ENCODE results near the gene HOXB9. TPM values are rescaled to one million over a fixed set of nuclear protein-coding genes. Genes with fewer than 3 reads are reported as not detected.

Gene HOXB9
- total and polyA plus RNA-seq, 9 of the 15 experiments (the other 6 are each of a cell fraction or from before 2014, with no cell fraction given): 3.1 to 196 (median 77.6) TPM

DNA sequence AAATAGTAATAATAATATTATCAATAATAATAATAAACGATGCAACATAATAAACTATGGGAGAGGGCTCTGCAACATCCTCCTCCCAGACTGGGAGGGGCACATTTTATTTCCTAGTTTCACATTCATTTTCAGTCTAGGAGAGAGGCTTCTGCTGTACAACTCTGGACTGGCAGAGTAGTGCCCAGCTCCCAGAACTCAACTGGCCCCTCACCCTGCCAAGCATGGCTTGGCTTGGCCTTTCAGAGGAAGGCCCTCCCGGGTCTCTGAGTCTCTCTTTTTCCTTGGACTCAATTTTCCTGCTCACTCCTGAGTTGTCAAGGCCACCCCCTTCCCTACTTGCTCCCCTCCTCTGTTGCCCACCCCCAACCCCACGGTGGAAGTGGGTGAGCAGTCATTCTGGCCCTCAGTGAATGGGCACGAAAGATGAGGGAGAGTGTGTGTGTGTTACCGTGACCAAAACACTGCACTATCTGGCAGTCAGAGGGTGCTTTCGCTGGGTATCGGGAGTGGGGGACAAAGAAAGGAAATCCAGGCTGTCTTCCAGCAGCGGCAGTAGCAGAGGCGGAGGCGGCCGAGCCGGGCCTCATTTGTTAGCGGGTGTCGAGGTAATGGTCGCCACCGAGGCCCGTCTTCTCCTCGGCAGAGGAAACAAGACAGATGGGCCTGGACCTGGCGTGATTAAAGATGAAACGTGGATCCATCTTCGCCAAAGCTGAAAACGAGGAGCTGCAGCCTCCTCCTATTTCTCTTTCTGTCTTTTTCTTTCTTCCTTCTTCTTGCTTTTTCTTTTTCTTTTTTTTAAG, 50.3 kb downstream of the HOXB9 start (continued):
- TF ChIP-seq, protein P1, sequence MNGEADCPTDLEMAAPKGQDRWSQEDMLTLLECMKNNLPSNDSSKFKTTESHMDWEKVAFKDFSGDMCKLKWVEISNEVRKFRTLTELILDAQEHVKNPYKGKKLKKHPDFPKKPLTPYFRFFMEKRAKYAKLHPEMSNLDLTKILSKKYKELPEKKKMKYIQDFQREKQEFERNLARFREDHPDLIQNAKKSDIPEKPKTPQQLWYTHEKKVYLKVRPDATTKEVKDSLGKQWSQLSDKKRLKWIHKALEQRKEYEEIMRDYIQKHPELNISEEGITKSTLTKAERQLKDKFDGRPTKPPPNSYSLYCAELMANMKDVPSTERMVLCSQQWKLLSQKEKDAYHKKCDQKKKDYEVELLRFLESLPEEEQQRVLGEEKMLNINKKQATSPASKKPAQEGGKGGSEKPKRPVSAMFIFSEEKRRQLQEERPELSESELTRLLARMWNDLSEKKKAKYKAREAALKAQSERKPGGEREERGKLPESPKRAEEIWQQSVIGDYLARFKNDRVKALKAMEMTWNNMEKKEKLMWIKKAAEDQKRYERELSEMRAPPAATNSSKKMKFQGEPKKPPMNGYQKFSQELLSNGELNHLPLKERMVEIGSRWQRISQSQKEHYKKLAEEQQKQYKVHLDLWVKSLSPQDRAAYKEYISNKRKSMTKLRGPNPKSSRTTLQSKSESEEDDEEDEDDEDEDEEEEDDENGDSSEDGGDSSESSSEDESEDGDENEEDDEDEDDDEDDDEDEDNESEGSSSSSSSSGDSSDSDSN (IDR thresholded peaks at IDR 0.05; ENCODE audit: borderline replicate concordance in 1 of 2, low read depth in 2 of 2, low read length in 2 of 2): 0 out of 4 replicates have a peak, but pooled peaks of 1 of the 2 experiments have one; percentile 68

DNA sequence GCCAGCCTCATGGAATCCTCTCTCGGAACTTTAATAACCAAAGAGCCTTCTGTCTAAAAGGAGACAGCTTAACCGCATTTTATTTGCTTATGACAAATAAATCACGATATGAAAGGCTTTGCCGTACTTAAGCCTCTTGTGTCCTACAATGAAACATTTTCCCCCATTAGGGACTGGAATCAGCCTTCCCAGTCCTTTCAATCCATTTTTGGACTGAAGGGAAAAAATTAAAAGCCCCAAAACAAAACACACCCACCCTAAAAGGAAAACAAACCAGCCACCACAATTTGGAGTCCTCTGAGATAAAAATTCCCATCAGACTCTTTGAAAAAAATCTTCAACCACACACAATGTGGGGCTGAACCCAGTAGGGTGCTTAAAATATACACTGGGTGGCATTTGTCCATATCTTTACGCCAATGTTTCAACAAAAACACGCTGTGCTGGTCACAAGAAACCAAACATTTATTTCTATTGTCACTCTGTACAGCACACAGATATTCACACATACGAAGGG, 51.0 kb downstream of the HOXB9 start:
- Histone ChIP-seq H3K79me2 (ENCODE audit: control insufficient read depth, insufficient read depth, low read length) (peaks cover 98% of the 10 kb centered on the region), H4K20me1 (replicated peaks; ENCODE audit: control insufficient read depth, insufficient read depth, low read length) (no peaks in the 10 kb centered on the region; the same call in 1 of the 2 replicates), H3K36me3 (ENCODE audit: control insufficient read depth, insufficient read depth, low read length) (peaks cover 61% of the 10 kb centered on the region), H3K4me1 (replicated peaks in 1 of 2; ENCODE audit: control insufficient read depth in 2 of 2, insufficient read depth in 2 of 2, low read length in 2 of 2) (peaks cover 44 to 64% of the 10 kb centered on the region in 2 experiments), H3K27ac (ENCODE audit: extremely low read depth, low read depth, low read length) (peak overlapping the region; percentile 95), H3K9me1 (ENCODE audit: control insufficient read depth, insufficient read depth, low read length) (no peaks in the 10 kb centered on the region), H3K9ac (ENCODE audit: insufficient read depth in 1 of 2, low read depth in 2 of 2, low read length in 2 of 2) (peak overlapping the region in 1 of 2 experiments; percentile 76; a peak in 2 of 4 replicates), H3K27me3 (ENCODE audit: control insufficient read depth in 2 of 2, insufficient read depth in 2 of 2, low read length in 2 of 2) (no peaks in the 10 kb centered on the region), H3K4me2 (ENCODE audit: insufficient read depth, low read length) (peak overlapping the region; percentile 88), H2AFZ (ENCODE audit: low read depth, low read length) (no peak overlapping the region), H3K9me3 (replicated peaks; ENCODE audit: control insufficient read depth, insufficient read depth, low read depth, low read length) (no peaks in the 10 kb centered on the region), H3K4me3 (peak overlapping the region; percentile 5; the same call in 1 of the 2 replicates)
- CTCF ChIA-PET (ENCODE audit: low intra/inter-chr PET ratio): no interaction called here
- intact Hi-C loops (cut with micrococcal nuclease) (no loop called here), in situ Hi-C loops (cut with MboI) (no loop called here)
- 18% methylated on average over 7 of the region's 7 CpGs for WGBS (ENCODE audit: insufficient coverage, low coverage, missing lambda C conversion rate)
- POLR2A ChIA-PET: interaction anchor here (0.6 to 1.2 kb wide), 6 partner anchors 18 to 108 kb away, joined by 3 to 4 read pairs (median 4); partner anchors contain the start of gene HOXB5
- DNase-seq (ENCODE audit: extremely low read depth in 1 of 4, low spot score in 3 of 4) (peak in 1 of 4 experiments; percentile 18), FAIRE-seq (no peak), ATAC-seq (no peak)
- TF ChIP-seq RAD21 (CRISPR knock-in tag; conservative IDR thresholded peaks at IDR 0.05 in 1 of 2, IDR thresholded peaks at IDR 0.05 in 1 of 2) (peak in 1 of 2 experiments; percentile 4; a peak in 1 of 4 replicates), PYGO2 (tag; IDR thresholded peaks at IDR 0.05) (no peak), ZKSCAN1 (IDR thresholded peaks at IDR 0.05; ENCODE audit: low read depth, low read length) (0 out of 2 replicates have a peak, but pooled peaks have one; percentile 29)
- TF ChIP-seq, protein P2, sequence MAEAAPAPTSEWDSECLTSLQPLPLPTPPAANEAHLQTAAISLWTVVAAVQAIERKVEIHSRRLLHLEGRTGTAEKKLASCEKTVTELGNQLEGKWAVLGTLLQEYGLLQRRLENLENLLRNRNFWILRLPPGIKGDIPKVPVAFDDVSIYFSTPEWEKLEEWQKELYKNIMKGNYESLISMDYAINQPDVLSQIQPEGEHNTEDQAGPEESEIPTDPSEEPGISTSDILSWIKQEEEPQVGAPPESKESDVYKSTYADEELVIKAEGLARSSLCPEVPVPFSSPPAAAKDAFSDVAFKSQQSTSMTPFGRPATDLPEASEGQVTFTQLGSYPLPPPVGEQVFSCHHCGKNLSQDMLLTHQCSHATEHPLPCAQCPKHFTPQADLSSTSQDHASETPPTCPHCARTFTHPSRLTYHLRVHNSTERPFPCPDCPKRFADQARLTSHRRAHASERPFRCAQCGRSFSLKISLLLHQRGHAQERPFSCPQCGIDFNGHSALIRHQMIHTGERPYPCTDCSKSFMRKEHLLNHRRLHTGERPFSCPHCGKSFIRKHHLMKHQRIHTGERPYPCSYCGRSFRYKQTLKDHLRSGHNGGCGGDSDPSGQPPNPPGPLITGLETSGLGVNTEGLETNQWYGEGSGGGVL (CRISPR knock-in tag; IDR thresholded peaks at IDR 0.05): no peak
- BruUV-seq (replicated peaks): no TSS peak

All from K562 (cell line).